HG02981 (cell line): ENCODE measurements around the gene GOLGA6L25.
"Not testable (repeated sequence)": the region's sequence is repeated elsewhere in the genome, so short reads cannot be mapped to it uniquely, and the experiment has no call there.

Experiments
- ATAC-seq: cut with Tn5 transposase; IDR thresholded peaks from one replicate; pipeline ENCODE4 v1.9.1; 2021; ENCODE audit warnings: mild to moderate bottlenecking, moderate library complexity; ENCODE audit not compliant: unreplicated experiment

GOLGA6L25 gene

GRCh38 chr15:28553268-28553667 is at the start of gene GOLGA6L25:
Gene GOLGA6L25 (plus strand): TSS chr15:28553568. CDS start chr15:28553629, 61 bp downstream.
- ATAC-seq: not testable (repeated sequence)

GRCh38 chr15:28508217-28508889 is 45.0 kb upstream of the GOLGA6L25 start:
- ATAC-seq: not testable (repeated sequence)

- not testable (repeated sequence) for ATAC-seq
Observed at GRCh38 chr15:28514128-28514527, 39.2 kb upstream of the GOLGA6L25 start.

GRCh38 chr15:28515208-28515607 is 38.2 kb upstream of the GOLGA6L25 start:
- ATAC-seq: not testable (repeated sequence)

GRCh38 chr15:28532954-28533353 is 20.4 kb upstream of the GOLGA6L25 start, which contains the start of gene GOLGA8G:
Gene GOLGA8G (minus strand): TSS chr15:28532971. CDS start chr15:28532909, 62 bp downstream.
- not testable (repeated sequence) for ATAC-seq

- not testable (repeated sequence) for ATAC-seq
Observed at GRCh38 chr15:28573351-28573750, 20.0 kb downstream of the GOLGA6L25 start.

- ATAC-seq: not testable (repeated sequence)
Observed at GRCh38 chr15:28588977-28589606, 35.7 kb downstream of the GOLGA6L25 start.

- not testable (repeated sequence) for ATAC-seq
Observed at GRCh38 chr15:28589769-28590168, 36.4 kb downstream of the GOLGA6L25 start.

- ATAC-seq: not testable (repeated sequence)
Observed at GRCh38 chr15:28592395-28592794, 39.0 kb downstream of the GOLGA6L25 start.

GRCh38 chr15:28593424-28594129 is 40.2 kb downstream of the GOLGA6L25 start:
- ATAC-seq: not testable (repeated sequence)

- not testable (repeated sequence) for ATAC-seq
Observed at GRCh38 chr15:28597471-28597870, 44.1 kb downstream of the GOLGA6L25 start.

GRCh38 chr15:28598209-28598608 is 44.8 kb downstream of the GOLGA6L25 start:
- ATAC-seq: not testable (repeated sequence)

GRCh38 chr15:28602152-28602551 is 48.8 kb downstream of the GOLGA6L25 start:
- ATAC-seq: not testable (repeated sequence)
